ENCODE data around the gene ARHGAP6. TPM values are rescaled to one million over a fixed set of nuclear protein-coding genes. Genes with fewer than 3 reads are reported as not detected.

ARHGAP6 gene
- total and polyA plus RNA-seq, 2 experiments from 2014 or later, result 0.26 to 0.59 TPM

DNA sequence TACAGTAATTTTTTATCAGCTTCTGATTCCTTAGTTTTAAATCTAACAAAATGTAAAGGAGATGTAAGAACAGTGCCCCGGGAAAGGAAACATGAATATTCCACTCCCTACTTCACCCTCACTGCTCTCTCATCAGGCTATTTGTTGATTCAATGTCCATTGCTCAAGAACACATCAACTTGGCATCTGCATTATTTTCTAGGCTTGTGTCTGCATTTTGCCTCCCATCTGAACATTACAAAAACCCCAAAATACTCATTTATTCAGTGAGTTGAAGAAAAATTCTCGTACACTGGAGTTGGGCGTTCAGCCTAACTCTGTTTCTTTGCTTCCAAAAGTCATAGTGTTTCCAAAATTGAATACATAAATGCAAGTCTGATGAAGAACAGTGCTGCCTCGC lies 25.6 kb downstream of the ARHGAP6 start:
- DNase-seq (ENCODE audit: low spot score) (no peak), ATAC-seq (no peak)
- Histone ChIP-seq H3K4me2 (no peak overlapping the region), H3K36me3 (ENCODE audit: insufficient read depth) (no peaks in the 10 kb centered on the region), H3K4me1 (ENCODE audit: insufficient read depth) (no peaks in the 10 kb centered on the region), H3K79me2 (replicated peaks; ENCODE audit: insufficient read depth) (no peaks in the 10 kb centered on the region), H3F3A (replicated peaks; ENCODE audit: low read depth) (no peaks in the 10 kb centered on the region), H3K27ac (ENCODE audit: low read depth) (no peak overlapping the region), H3K27me3 (ENCODE audit: insufficient read depth) (no peaks in the 10 kb centered on the region), H3K4me3 (no peak overlapping the region), H3K9me2 (ENCODE audit: insufficient read depth) (no peaks in the 10 kb centered on the region), H2AFZ (no peak overlapping the region), H4K20me1 (replicated peaks; ENCODE audit: insufficient read depth) (no peaks in the 10 kb centered on the region)
- no peaks in the 10 kb centered on the region for H3K4me1 Mint-ChIP-seq
- no peaks in the 10 kb centered on the region for H3K27me3 Mint-ChIP-seq (ENCODE audit: insufficient read depth, low read depth, poor library complexity)
- H3K9me3 Mint-ChIP-seq, result no peaks in the 10 kb centered on the region
- TF ChIP-seq, protein P1, sequence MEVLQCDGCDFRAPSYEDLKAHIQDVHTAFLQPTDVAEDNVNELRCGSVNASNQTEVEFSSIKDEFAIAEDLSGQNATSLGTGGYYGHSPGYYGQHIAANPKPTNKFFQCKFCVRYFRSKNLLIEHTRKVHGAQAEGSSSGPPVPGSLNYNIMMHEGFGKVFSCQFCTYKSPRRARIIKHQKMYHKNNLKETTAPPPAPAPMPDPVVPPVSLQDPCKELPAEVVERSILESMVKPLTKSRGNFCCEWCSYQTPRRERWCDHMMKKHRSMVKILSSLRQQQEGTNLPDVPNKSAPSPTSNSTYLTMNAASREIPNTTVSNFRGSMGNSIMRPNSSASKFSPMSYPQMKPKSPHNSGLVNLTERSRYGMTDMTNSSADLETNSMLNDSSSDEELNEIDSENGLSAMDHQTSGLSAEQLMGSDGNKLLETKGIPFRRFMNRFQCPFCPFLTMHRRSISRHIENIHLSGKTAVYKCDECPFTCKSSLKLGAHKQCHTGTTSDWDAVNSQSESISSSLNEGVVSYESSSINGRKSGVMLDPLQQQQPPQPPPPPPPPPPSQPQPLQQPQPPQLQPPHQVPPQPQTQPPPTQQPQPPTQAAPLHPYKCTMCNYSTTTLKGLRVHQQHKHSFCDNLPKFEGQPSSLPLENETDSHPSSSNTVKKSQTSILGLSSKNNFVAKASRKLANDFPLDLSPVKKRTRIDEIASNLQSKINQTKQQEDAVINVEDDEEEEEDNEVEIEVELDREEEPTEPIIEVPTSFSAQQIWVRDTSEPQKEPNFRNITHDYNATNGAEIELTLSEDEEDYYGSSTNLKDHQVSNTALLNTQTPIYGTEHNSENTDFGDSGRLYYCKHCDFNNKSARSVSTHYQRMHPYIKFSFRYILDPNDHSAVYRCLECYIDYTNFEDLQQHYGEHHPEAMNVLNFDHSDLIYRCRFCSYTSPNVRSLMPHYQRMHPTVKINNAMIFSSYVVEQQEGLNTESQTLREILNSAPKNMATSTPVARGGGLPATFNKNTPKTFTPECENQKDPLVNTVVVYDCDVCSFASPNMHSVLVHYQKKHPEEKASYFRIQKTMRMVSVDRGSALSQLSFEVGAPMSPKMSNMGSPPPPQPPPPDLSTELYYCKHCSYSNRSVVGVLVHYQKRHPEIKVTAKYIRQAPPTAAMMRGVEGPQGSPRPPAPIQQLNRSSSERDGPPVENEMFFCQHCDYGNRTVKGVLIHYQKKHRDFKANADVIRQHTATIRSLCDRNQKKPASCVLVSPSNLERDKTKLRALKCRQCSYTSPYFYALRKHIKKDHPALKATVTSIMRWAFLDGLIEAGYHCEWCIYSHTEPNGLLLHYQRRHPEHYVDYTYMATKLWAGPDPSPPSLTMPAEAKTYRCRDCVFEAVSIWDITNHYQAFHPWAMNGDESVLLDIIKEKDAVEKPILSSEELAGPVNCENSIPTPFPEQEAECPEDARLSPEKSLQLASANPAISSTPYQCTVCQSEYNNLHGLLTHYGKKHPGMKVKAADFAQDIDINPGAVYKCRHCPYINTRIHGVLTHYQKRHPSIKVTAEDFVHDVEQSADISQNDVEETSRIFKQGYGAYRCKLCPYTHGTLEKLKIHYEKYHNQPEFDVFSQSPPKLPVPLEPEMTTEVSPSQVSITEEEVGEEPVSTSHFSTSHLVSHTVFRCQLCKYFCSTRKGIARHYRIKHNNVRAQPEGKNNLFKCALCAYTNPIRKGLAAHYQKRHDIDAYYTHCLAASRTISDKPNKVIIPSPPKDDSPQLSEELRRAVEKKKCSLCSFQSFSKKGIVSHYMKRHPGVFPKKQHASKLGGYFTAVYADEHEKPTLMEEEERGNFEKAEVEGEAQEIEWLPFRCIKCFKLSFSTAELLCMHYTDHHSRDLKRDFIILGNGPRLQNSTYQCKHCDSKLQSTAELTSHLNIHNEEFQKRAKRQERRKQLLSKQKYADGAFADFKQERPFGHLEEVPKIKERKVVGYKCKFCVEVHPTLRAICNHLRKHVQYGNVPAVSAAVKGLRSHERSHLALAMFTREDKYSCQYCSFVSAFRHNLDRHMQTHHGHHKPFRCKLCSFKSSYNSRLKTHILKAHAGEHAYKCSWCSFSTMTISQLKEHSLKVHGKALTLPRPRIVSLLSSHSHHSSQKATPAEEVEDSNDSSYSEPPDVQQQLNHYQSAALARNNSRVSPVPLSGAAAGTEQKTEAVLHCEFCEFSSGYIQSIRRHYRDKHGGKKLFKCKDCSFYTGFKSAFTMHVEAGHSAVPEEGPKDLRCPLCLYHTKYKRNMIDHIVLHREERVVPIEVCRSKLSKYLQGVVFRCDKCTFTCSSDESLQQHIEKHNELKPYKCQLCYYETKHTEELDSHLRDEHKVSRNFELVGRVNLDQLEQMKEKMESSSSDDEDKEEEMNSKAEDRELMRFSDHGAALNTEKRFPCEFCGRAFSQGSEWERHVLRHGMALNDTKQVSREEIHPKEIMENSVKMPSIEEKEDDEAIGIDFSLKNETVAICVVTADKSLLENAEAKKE (CRISPR knock-in tag; IDR thresholded peaks at IDR 0.05), result no peak
- TF ChIP-seq ZNF114 (CRISPR knock-in tag; IDR thresholded peaks at IDR 0.05), result no peak
- TF ChIP-seq ZNF331 (CRISPR knock-in tag; IDR thresholded peaks at IDR 0.05; ENCODE audit: low read depth), result no peak
- no peak for TF ChIP-seq EZH2phosphoT487 (IDR thresholded peaks at IDR 0.05; ENCODE audit: unreplicated experiment)
- TF ChIP-seq REST (IDR thresholded peaks at IDR 0.05; ENCODE audit: unreplicated experiment), result no peak
- TF ChIP-seq POLR2AphosphoS5 (IDR thresholded peaks at IDR 0.05; ENCODE audit: low read depth), result no peak
- TF ChIP-seq EZH2 (IDR thresholded peaks at IDR 0.05; ENCODE audit: low read depth, unreplicated experiment), result no peak
- TF ChIP-seq, protein P2, sequence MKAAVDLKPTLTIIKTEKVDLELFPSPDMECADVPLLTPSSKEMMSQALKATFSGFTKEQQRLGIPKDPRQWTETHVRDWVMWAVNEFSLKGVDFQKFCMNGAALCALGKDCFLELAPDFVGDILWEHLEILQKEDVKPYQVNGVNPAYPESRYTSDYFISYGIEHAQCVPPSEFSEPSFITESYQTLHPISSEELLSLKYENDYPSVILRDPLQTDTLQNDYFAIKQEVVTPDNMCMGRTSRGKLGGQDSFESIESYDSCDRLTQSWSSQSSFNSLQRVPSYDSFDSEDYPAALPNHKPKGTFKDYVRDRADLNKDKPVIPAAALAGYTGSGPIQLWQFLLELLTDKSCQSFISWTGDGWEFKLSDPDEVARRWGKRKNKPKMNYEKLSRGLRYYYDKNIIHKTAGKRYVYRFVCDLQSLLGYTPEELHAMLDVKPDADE (IDR thresholded peaks at IDR 0.05), result no peak
- no peak for TF ChIP-seq JUNB (IDR thresholded peaks at IDR 0.05; ENCODE audit: unreplicated experiment)
- TF ChIP-seq, protein P3, sequence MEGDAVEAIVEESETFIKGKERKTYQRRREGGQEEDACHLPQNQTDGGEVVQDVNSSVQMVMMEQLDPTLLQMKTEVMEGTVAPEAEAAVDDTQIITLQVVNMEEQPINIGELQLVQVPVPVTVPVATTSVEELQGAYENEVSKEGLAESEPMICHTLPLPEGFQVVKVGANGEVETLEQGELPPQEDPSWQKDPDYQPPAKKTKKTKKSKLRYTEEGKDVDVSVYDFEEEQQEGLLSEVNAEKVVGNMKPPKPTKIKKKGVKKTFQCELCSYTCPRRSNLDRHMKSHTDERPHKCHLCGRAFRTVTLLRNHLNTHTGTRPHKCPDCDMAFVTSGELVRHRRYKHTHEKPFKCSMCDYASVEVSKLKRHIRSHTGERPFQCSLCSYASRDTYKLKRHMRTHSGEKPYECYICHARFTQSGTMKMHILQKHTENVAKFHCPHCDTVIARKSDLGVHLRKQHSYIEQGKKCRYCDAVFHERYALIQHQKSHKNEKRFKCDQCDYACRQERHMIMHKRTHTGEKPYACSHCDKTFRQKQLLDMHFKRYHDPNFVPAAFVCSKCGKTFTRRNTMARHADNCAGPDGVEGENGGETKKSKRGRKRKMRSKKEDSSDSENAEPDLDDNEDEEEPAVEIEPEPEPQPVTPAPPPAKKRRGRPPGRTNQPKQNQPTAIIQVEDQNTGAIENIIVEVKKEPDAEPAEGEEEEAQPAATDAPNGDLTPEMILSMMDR (conservative IDR thresholded peaks at IDR 0.05; ENCODE audit: low read depth in 2 of 2), result no peak
- TF ChIP-seq CREB1 (CRISPR knock-in tag; IDR thresholded peaks at IDR 0.05; ENCODE audit: low read depth), result no peak
- TF ChIP-seq NANOG (IDR thresholded peaks at IDR 0.05; ENCODE audit: borderline replicate concordance), result no peak
- no peaks in the 10 kb centered on the region for H3K36me3 Mint-ChIP-seq (ENCODE audit: low read depth)
- H3K27ac Mint-ChIP-seq, result no peak overlapping the region
- no peak overlapping the region for H3K4me3 Mint-ChIP-seq
